ENCODE data around the gene DLGAP4. TPM values are rescaled to one million over a fixed set of nuclear protein-coding genes. Genes with fewer than 3 reads are reported as not detected.
A peak's percentile ranks its signal among the peaks of the same experiment; 100 is the strongest.

Gene DLGAP4
- total RNA-seq, 5 donors from 2014 or later (not counting 1 experiment from before 2014, with no cell fraction given) = 36.4 to 54.4 (median 43.9) TPM

GRCh38 chr20:36483919-36484808 is 178.0 kb downstream of the DLGAP4 start:
- no peaks in the 10 kb centered on the region for H3K9me3 ChIP-seq
- H3K36me3 ChIP-seq (ENCODE audit: control insufficient read depth in 2 of 2, extremely low read depth in 1 of 2, insufficient read depth in 1 of 2, low read length in 1 of 2) = peaks cover 0 to 3% of the 10 kb centered on the region in 2 donors
- H3K27ac ChIP-seq (ENCODE audit: low read length) = no peak overlapping the region
- WGBS (ENCODE audit: insufficient coverage) = 71% methylated on average over 1 of the region's 8 CpGs
- DNase-seq (no peak), ATAC-seq (replicated peaks in 1 of 4) (no peak)
- H3K9me3 Mint-ChIP-seq = no peaks in the 10 kb centered on the region
- ChIA-PET CTCF (no interaction called here), POLR2A (no interaction called here)
- H3K27me3 Mint-ChIP-seq = no peaks in the 10 kb centered on the region
- H3K4me1 ChIP-seq (ENCODE audit: control insufficient read depth in 1 of 2, extremely low read depth in 1 of 2, insufficient read depth in 2 of 2, low read length in 2 of 2) = peaks cover 0 to 15% of the 10 kb centered on the region in 2 experiments
- H3K36me3 Mint-ChIP-seq = peaks cover 2% of the 10 kb centered on the region
- H3K27ac Mint-ChIP-seq = peak overlapping the region in 1 of 2 donors; percentile 28
- no peak overlapping the region for H3K4me3 Mint-ChIP-seq
- H3K27me3 ChIP-seq (replicated peaks in 1 of 2; ENCODE audit: control insufficient read depth in 2 of 2, extremely low read depth in 1 of 2, insufficient read depth in 2 of 2, low read length in 1 of 2) = no peaks in the 10 kb centered on the region
- peaks cover 31 to 55% (median 36%) of the 10 kb centered on the region in 3 donors for H3K4me1 Mint-ChIP-seq
- no peak overlapping the region for H3K4me3 ChIP-seq (ENCODE audit: control insufficient read depth in 1 of 2, extremely low read depth in 1 of 2, low read length in 1 of 2)

- Histone ChIP-seq H3K4me3 (ENCODE audit: control insufficient read depth in 1 of 2, extremely low read depth in 1 of 2, low read length in 1 of 2) (no peak overlapping the region), H3K27me3 (replicated peaks in 1 of 2; ENCODE audit: control insufficient read depth in 2 of 2, extremely low read depth in 1 of 2, insufficient read depth in 2 of 2, low read length in 1 of 2) (no peaks in the 10 kb centered on the region), H3K27ac (ENCODE audit: low read length) (no peak overlapping the region), H3K9me3 (no peaks in the 10 kb centered on the region), H3K36me3 (ENCODE audit: control insufficient read depth in 2 of 2, extremely low read depth in 1 of 2, insufficient read depth in 1 of 2, low read length in 1 of 2) (peaks cover 0 to 3% of the 10 kb centered on the region in 2 donors), H3K4me1 (ENCODE audit: control insufficient read depth in 1 of 2, extremely low read depth in 1 of 2, insufficient read depth in 2 of 2, low read length in 2 of 2) (peaks cover 0 to 17% of the 10 kb centered on the region in 2 experiments)
- H3K27me3 Mint-ChIP-seq = no peaks in the 10 kb centered on the region
- H3K4me3 Mint-ChIP-seq = no peak overlapping the region
- no peak overlapping the region for H3K27ac Mint-ChIP-seq
- peaks cover 2% of the 10 kb centered on the region for H3K36me3 Mint-ChIP-seq
- POLR2A ChIA-PET = no interaction called here
- ATAC-seq (replicated peaks in 1 of 4) = no peak
- H3K4me1 Mint-ChIP-seq = peaks cover 25 to 53% (median 33%) of the 10 kb centered on the region in 3 donors
- DNase-seq = no peak
- 94% methylated on average over 3 of the region's 3 CpGs for WGBS (ENCODE audit: insufficient coverage)
- no peaks in the 10 kb centered on the region for H3K9me3 Mint-ChIP-seq
- CTCF ChIA-PET = no interaction called here
These were observed 179.1 kb downstream of the DLGAP4 start for GRCh38 chr20:36485286-36485685.

GRCh38 chr20:36487069-36487468 is 180.9 kb downstream of the DLGAP4 start:
- H3K27ac ChIP-seq (ENCODE audit: low read length) = no peak overlapping the region
- DNase-seq = no peak
- peaks cover 0 to 3% of the 10 kb centered on the region in 2 donors for H3K36me3 ChIP-seq (ENCODE audit: control insufficient read depth in 2 of 2, extremely low read depth in 1 of 2, insufficient read depth in 1 of 2, low read length in 1 of 2)
- no peak for ATAC-seq (replicated peaks in 1 of 4)
- WGBS (ENCODE audit: insufficient coverage) = 100% methylated on average over 1 of the region's 1 CpG
- Mint-ChIP-seq H3K4me3 (no peak overlapping the region), H3K9me3 (no peaks in the 10 kb centered on the region), H3K36me3 (no peaks in the 10 kb centered on the region), H3K4me1 (peaks cover 33 to 50% (median 38%) of the 10 kb centered on the region in 3 donors), H3K27ac (peak overlapping the region in 1 of 2 donors; percentile 56), H3K27me3 (no peaks in the 10 kb centered on the region)
- ChIA-PET CTCF (no interaction called here), POLR2A (no interaction called here)
- no peak overlapping the region for H3K4me3 ChIP-seq (ENCODE audit: control insufficient read depth in 1 of 2, extremely low read depth in 1 of 2, low read length in 1 of 2)
- H3K27me3 ChIP-seq (replicated peaks in 1 of 2; ENCODE audit: control insufficient read depth in 2 of 2, extremely low read depth in 1 of 2, insufficient read depth in 2 of 2, low read length in 1 of 2) = no peaks in the 10 kb centered on the region
- H3K4me1 ChIP-seq (ENCODE audit: control insufficient read depth in 1 of 2, extremely low read depth in 1 of 2, insufficient read depth in 2 of 2, low read length in 2 of 2) = peaks cover 8 to 31% of the 10 kb centered on the region in 2 experiments
- no peaks in the 10 kb centered on the region for H3K9me3 ChIP-seq

- POLR2A ChIA-PET = interaction anchor here in 1 of 2 donors (0.7 kb wide), 2 partner anchors 26 to 883 kb away, joined by 7 to 10 read pairs; no protein-coding TSS in a partner anchor
- 100% methylated on average over 1 of the region's 1 CpG for WGBS (ENCODE audit: insufficient coverage)
- Mint-ChIP-seq H3K36me3 (no peaks in the 10 kb centered on the region), H3K4me1 (peaks cover 38 to 72% (median 54%) of the 10 kb centered on the region in 3 donors), H3K9me3 (no peaks in the 10 kb centered on the region), H3K27ac (peak overlapping the region in 1 of 2 donors; percentile 61), H3K27me3 (no peaks in the 10 kb centered on the region), H3K4me3 (no peak overlapping the region)
- H3K36me3 ChIP-seq (ENCODE audit: control insufficient read depth in 2 of 2, extremely low read depth in 1 of 2, insufficient read depth in 1 of 2, low read length in 1 of 2) = peaks cover 0 to 3% of the 10 kb centered on the region in 2 donors
- no peak overlapping the region for H3K4me3 ChIP-seq (ENCODE audit: control insufficient read depth in 1 of 2, extremely low read depth in 1 of 2, low read length in 1 of 2)
- ATAC-seq (replicated peaks in 1 of 4) (no peak), DNase-seq (no peak)
- H3K9me3 ChIP-seq = no peaks in the 10 kb centered on the region
- H3K27me3 ChIP-seq (replicated peaks in 1 of 2; ENCODE audit: control insufficient read depth in 2 of 2, extremely low read depth in 1 of 2, insufficient read depth in 2 of 2, low read length in 1 of 2) = no peaks in the 10 kb centered on the region
- H3K27ac ChIP-seq (ENCODE audit: low read length) = peak overlapping the region; percentile 1
- peaks cover 17 to 46% of the 10 kb centered on the region in 2 experiments for H3K4me1 ChIP-seq (ENCODE audit: control insufficient read depth in 1 of 2, extremely low read depth in 1 of 2, insufficient read depth in 2 of 2, low read length in 2 of 2)
- CTCF ChIA-PET = interaction anchor here in 1 of 2 donors (0.8 kb wide), 1 partner anchor 84 kb away, joined by 4 read pairs; no protein-coding TSS in a partner anchor
These were observed 184.1 kb downstream of the DLGAP4 start for GRCh38 chr20:36490191-36490590.

GRCh38 chr20:36491901-36492617 is 185.9 kb downstream of the DLGAP4 start:
- 21% methylated on average over 6 of the region's 8 CpGs for WGBS (ENCODE audit: insufficient coverage)

More at GRCh38 chr20:36491901-36492617, 185.9 kb downstream of the DLGAP4 start:
- peaks cover 2 to 12% of the 10 kb centered on the region in 2 donors for H3K36me3 ChIP-seq (ENCODE audit: control insufficient read depth in 2 of 2, extremely low read depth in 1 of 2, insufficient read depth in 1 of 2, low read length in 1 of 2)
- H3K9me3 ChIP-seq = no peaks in the 10 kb centered on the region
- Mint-ChIP-seq H3K4me3 (peak overlapping the region; percentile 0 to 65 (median 53)), H3K36me3 (peaks cover 1% of the 10 kb centered on the region), H3K27ac (peak overlapping the region; percentile 89 to 94), H3K27me3 (no peaks in the 10 kb centered on the region), H3K4me1 (peaks cover 37 to 61% (median 49%) of the 10 kb centered on the region in 3 donors), H3K9me3 (no peaks in the 10 kb centered on the region)
- DNase-seq (peak; percentile 41 to 71 (median 58)), ATAC-seq (replicated peaks in 1 of 4) (peak; percentile 92 to 99 (median 98))
- H3K4me1 ChIP-seq (ENCODE audit: control insufficient read depth in 1 of 2, extremely low read depth in 1 of 2, insufficient read depth in 2 of 2, low read length in 2 of 2) = peaks cover 17 to 46% of the 10 kb centered on the region in 2 experiments
- POLR2A ChIA-PET = no interaction called here
- H3K27ac ChIP-seq (ENCODE audit: low read length) = peak overlapping the region; percentile 90
- H3K27me3 ChIP-seq (replicated peaks in 1 of 2; ENCODE audit: control insufficient read depth in 2 of 2, extremely low read depth in 1 of 2, insufficient read depth in 2 of 2, low read length in 1 of 2) = no peaks in the 10 kb centered on the region
- peak overlapping the region in 1 of 2 donors; percentile 39 for H3K4me3 ChIP-seq (ENCODE audit: control insufficient read depth in 1 of 2, extremely low read depth in 1 of 2, low read length in 1 of 2)
- CTCF ChIA-PET = interaction anchor here in 1 of 2 donors (0.6 kb wide), 1 partner anchor 93 kb away, joined by 5 read pairs; no protein-coding TSS in a partner anchor
